HepG2 (cell line): ENCODE measurements around the gene C14orf132. TPM values are rescaled to one million over a fixed set of nuclear protein-coding genes. Genes with fewer than 3 reads are reported as not detected.

ENCODE experiments used
- ATAC-seq: fragments of 200-7000 bp; cut with Tn5 transposase; 3 replicates; pipeline ENCODE4 v1.9.1; 2020; ENCODE audit warnings: mild to moderate bottlenecking, moderate library complexity
- BruUV-seq: library from RNA; stranded (reverse); fragments of 400-500 nt; replicated peaks from 2 replicates; lab custom pipeline; 2021; lab: Mats Ljungman, UMichigan
- CTCF ChIA-PET: fragments of 300-600 bp; formaldehyde crosslinking; extraction: SDS; loops from one replicate; lab custom pipeline; 2021; ENCODE audit warnings: low total read pairs, inconsistent platforms, low intra/inter-chr PET ratio; lab: Yijun Ruan, JAX
- POLR2A ChIA-PET: fragments of 350-600 bp; sonication (Branson Sonifier 250); formaldehyde crosslinking; loops from one replicate; lab custom pipeline; 2020; ENCODE audit warnings: antibody characterized with exemption, inconsistent platforms; lab: Yijun Ruan, JAX
- DNase-seq: peaks from one replicate; pipeline ENCODE4 v3.0.0-alpha.2; 2015; ENCODE audit warnings: low spot score
- FAIRE-seq: peaks from 3 replicates; lab custom pipeline; 2011; peaks lifted over from hg19 to GRCh38; lab: Jason Lieb, UNC
- H2AFZ ChIP-seq: one replicate; pipeline ENCODE4 v1.6.1; 2011; ENCODE audit warnings: low read length, inconsistent platforms
- H3K27ac ChIP-seq: fragments of 300-600 bp; 3 replicates; pipeline ENCODE4 v1.8.0; 2011; ENCODE audit warnings: mixed run types, mild to moderate bottlenecking, mixed read lengths, low read length, inconsistent platforms; ENCODE audit not compliant: insufficient read depth; ENCODE audit errors: extremely low read length
- H3K27me3 ChIP-seq, 2 experiments: fragments of 200-600 bp in 1 of 2; 2 replicates in 1 of 2; 3 replicates in 1 of 2; pipeline versions ENCODE4 v1.6.0 to v1.8.0; 2011; ENCODE audit warnings: low read length in 2 of 2, mild to moderate bottlenecking in 2 of 2, moderate library complexity in 2 of 2, inconsistent platforms in 1 of 2; ENCODE audit not compliant: insufficient read depth in 2 of 2, control insufficient read depth in 1 of 2
- H3K36me3 ChIP-seq, 2 experiments: fragments of 200-600 bp in 1 of 2; replicated peaks in 1 of 2; 2 replicates in 1 of 2; 3 replicates in 1 of 2; pipeline versions ENCODE4 v1.5.1 to v1.8.0; 2011; ENCODE audit warnings: low read length in 2 of 2, inconsistent platforms in 1 of 2; ENCODE audit not compliant: insufficient read depth in 2 of 2, control insufficient read depth in 1 of 2
- H3K4me1 ChIP-seq: 2 replicates; pipeline ENCODE4 v1.5.1; 2012; ENCODE audit warnings: low read length, inconsistent platforms; ENCODE audit not compliant: insufficient read depth
- H3K4me2 ChIP-seq: 2 replicates; pipeline ENCODE4 v1.6.0; 2011; ENCODE audit warnings: low read depth, low read length, inconsistent platforms
- H3K4me3 ChIP-seq, 3 experiments: fragments of 200-600 bp in 1 of 3; sonication (generic), shearing (Covaris generic) in 1 of 3; replicated peaks in 1 of 3; 2 replicates each; pipeline ENCODE4 v1.5.1; 2011 to 2016; ENCODE audit warnings: low read length in 3 of 3, inconsistent platforms in 2 of 3, low read depth in 2 of 3, mild to moderate bottlenecking in 2 of 3, control low read depth in 1 of 3, mixed read lengths in 1 of 3; ENCODE audit not compliant: insufficient read depth in 1 of 3
- H3K79me2 ChIP-seq: one replicate; pipeline ENCODE4 v1.6.1; 2011; ENCODE audit warnings: low read length, inconsistent platforms; ENCODE audit not compliant: insufficient read depth
- H3K9ac ChIP-seq: 2 replicates; pipeline ENCODE4 v1.6.0; 2011; ENCODE audit warnings: mild to moderate bottlenecking, low read depth, low read length, inconsistent platforms; ENCODE audit not compliant: insufficient read depth
- H3K9me3 ChIP-seq: 2 replicates; pipeline ENCODE4 v1.5.1; 2012; ENCODE audit warnings: mild to moderate bottlenecking, low read length
- H4K20me1 ChIP-seq: 2 replicates; pipeline ENCODE4 v1.6.0; 2011; ENCODE audit warnings: inconsistent platforms, mild to moderate bottlenecking, low read length, moderate library complexity; ENCODE audit not compliant: insufficient read depth
- CBFB ChIP-seq: sonication (generic); formaldehyde crosslinking; IDR thresholded peaks from 2 replicates; pipeline ENCODE4 v1.4.0; 2020; ENCODE audit warnings: missing genetic modification reagents
- CTCF ChIP-seq: sonication (generic); formaldehyde crosslinking; IDR thresholded peaks from 2 replicates; pipeline ENCODE4 v1.5.0; 2020; ENCODE audit warnings: mild to moderate bottlenecking, missing genetic modification reagents, moderate library complexity
- HES4 ChIP-seq: sonication (generic); formaldehyde crosslinking; IDR thresholded peaks from 2 replicates; pipeline ENCODE4 v1.9.0; 2021; ENCODE audit warnings: mild to moderate bottlenecking, missing genetic modification reagents, borderline replicate concordance
- KLF6 ChIP-seq: IDR thresholded peaks from 2 replicates; pipeline ENCODE4 v1.8.0; 2016; ENCODE audit warnings: missing biosample characterization, missing genetic modification reagents
- SETDB1 ChIP-seq: sonication (generic); formaldehyde crosslinking; IDR thresholded peaks from 2 replicates; pipeline ENCODE4 v1.5.1; 2020; ENCODE audit warnings: missing genetic modification reagents, mild to moderate bottlenecking, borderline replicate concordance
- ZNF180 ChIP-seq: sonication (generic); formaldehyde crosslinking; IDR thresholded peaks from 2 replicates; pipeline ENCODE4 v1.4.0; 2020; ENCODE audit warnings: low read depth, missing genetic modification reagents, borderline replicate concordance
- WGBS: methylation state at CpG from one replicate; pipeline ENCODE4 v1.1.6; 2017; ENCODE audit warnings: low lambda C conversion rate; 5-methylcytosine and 5-hydroxymethylcytosine counted together
- in situ Hi-C: cut with HindIII; loops from 2 replicates; pipeline ENCODE4 v1.10.0; 2017; ENCODE audit warnings: low pct_unique_long_range_greater_than_20kb; ENCODE audit not compliant: extremely low pct_ligation_motif_present
- intact Hi-C: fragments of 100-400 bp; cut with micrococcal nuclease; formaldehyde crosslinking; loops from one replicate; pipeline ENCODE4 v1.10.0; 2022; ENCODE audit not compliant: unreplicated experiment
- polyA plus RNA-seq, 8 experiments: library from polyadenylated mRNA; depleted of rRNA in 3 of 8; stranded (reverse) in 7 of 8; unstranded in 1 of 8; fragments of >200 nt; fragmentation: Illumina TruSeq in 4 of 8; extraction: Trizol in 4 of 8; gene quantifications; 2 replicates each; pipeline versions ENCODE4 v1.2.1 to v1.2.3, GENCODE V29; 2011 to 2016; ENCODE audit warnings: low read depth in 4 of 8, missing spikeins in 1 of 8, mixed read lengths in 1 of 8; ENCODE audit not compliant: insufficient read depth in 1 of 8
- total RNA-seq, 5 experiments: library from RNA; depleted of rRNA; stranded (reverse); fragments of >200 nt; fragmentation: Illumina TruSeq; extraction: Trizol; gene quantifications; 2 replicates each; pipeline ENCODE4 v1.2.3, GENCODE V29; 2016; ENCODE audit warnings: low read depth in 1 of 5
- TF ChIP-seq, protein P1 (sequence below): sonication (generic); formaldehyde crosslinking; IDR thresholded peaks from 2 replicates; pipeline ENCODE4 v1.9.0; 2021; ENCODE audit warnings: missing genetic modification reagents, borderline replicate concordance

C14orf132 gene
- total and polyA plus RNA-seq, 2 of the 13 experiments (the other 11 are each of a cell fraction or from before 2014, with no cell fraction given), result 0.13 to 0.15 TPM

DNA sequence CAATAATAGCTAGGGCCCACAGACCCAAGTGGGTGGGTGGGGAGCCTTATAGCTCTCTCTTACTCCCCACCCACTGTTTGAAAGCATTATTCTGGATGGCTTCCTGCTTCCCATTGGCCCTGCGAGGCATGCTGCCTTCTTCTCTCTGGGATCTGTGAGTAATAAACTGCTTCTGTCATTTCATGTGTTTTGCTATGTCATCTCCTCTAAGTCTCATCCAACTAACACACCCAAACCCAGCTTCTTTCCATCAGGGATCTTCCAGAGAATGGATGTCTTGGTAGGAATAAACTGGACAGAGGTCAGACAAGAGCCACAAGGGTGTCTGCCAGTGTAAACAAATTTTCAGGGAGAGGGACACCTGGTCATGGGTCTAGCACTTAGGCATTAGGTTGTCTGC is 99.1 kb downstream of the C14orf132 start:
- intact Hi-C loops, result no loop called here
- WGBS, result 9% methylated on average over 1 of the region's 1 CpG
- POLR2A ChIA-PET, result no interaction called here

More for the DNA sequence above, 99.1 kb downstream of the C14orf132 start:
- BruUV-seq, result no TSS peak
- in situ Hi-C loops, result no loop called here
- TF ChIP-seq, protein P1, sequence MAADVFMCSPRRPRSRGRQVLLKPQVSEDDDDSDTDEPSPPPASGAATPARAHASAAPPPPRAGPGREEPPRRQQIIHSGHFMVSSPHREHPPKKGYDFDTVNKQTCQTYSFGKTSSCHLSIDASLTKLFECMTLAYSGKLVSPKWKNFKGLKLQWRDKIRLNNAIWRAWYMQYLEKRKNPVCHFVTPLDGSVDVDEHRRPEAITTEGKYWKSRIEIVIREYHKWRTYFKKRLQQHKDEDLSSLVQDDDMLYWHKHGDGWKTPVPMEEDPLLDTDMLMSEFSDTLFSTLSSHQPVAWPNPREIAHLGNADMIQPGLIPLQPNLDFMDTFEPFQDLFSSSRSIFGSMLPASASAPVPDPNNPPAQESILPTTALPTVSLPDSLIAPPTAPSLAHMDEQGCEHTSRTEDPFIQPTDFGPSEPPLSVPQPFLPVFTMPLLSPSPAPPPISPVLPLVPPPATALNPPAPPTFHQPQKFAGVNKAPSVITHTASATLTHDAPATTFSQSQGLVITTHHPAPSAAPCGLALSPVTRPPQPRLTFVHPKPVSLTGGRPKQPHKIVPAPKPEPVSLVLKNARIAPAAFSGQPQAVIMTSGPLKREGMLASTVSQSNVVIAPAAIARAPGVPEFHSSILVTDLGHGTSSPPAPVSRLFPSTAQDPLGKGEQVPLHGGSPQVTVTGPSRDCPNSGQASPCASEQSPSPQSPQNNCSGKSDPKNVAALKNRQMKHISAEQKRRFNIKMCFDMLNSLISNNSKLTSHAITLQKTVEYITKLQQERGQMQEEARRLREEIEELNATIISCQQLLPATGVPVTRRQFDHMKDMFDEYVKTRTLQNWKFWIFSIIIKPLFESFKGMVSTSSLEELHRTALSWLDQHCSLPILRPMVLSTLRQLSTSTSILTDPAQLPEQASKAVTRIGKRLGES (CRISPR knock-in tag), result no peak
- no peak for TF ChIP-seq ZNF180
- TF ChIP-seq HES4 (CRISPR knock-in tag), result no peak
- no peak for TF ChIP-seq CBFB (CRISPR knock-in tag)
- TF ChIP-seq KLF6 (CRISPR knock-in tag), result no peak
- no peak for TF ChIP-seq SETDB1 (CRISPR knock-in tag)
- TF ChIP-seq CTCF, result no peak
- FAIRE-seq (no peak), DNase-seq (no peak), ATAC-seq (no peak)
- H3K27me3 ChIP-seq, result no peaks in the 10 kb centered on the region; a peak in 1 of 5 replicates
- peaks cover 9% of the 10 kb centered on the region; the same call in 1 of the 2 replicates for H3K9me3 ChIP-seq
- H3K4me3 ChIP-seq, result no peak overlapping the region
- H3K36me3 ChIP-seq, result no peaks in the 10 kb centered on the region
- CTCF ChIA-PET, result no interaction called here
- H4K20me1 ChIP-seq, result no peaks in the 10 kb centered on the region
- H3K27ac ChIP-seq, result no peak overlapping the region
- H2AFZ ChIP-seq, result no peak overlapping the region
- H3K4me1 ChIP-seq, result peaks cover 11% of the 10 kb centered on the region
- H3K4me2 ChIP-seq, result no peak overlapping the region
- H3K9ac ChIP-seq, result no peak overlapping the region
- no peaks in the 10 kb centered on the region for H3K79me2 ChIP-seq
